IMR-90 (cell line): ENCODE data around the gene USP31. TPM values are rescaled to one million over a fixed set of nuclear protein-coding genes. Genes with fewer than 3 reads are reported as not detected.

Source experiments
- ATAC-seq: fragments of 200-7000 bp; cut with Tn5 transposase; 2 replicates; pipeline ENCODE4 v1.9.1; 2020; ENCODE audit warnings: low read depth, mild to moderate bottlenecking, moderate library complexity
- BruUV-seq: library from RNA; stranded (reverse); fragments of 400-500 nt; replicated peaks from 2 replicates; lab custom pipeline; 2021; lab: Mats Ljungman, UMichigan
- CTCF ChIA-PET: fragments of 300-600 bp; formaldehyde crosslinking; extraction: SDS; loops from one replicate; lab custom pipeline; 2021; ENCODE audit warnings: antibody characterized with exemption; lab: Yijun Ruan, JAX
- POLR2A ChIA-PET: fragments of 300-600 bp; sonication (Branson Sonifier 250); formaldehyde crosslinking; loops from one replicate; lab custom pipeline; 2022; ENCODE audit warnings: antibody characterized with exemption; ENCODE audit not compliant: unreplicated experiment; lab: Charles Lee
- DNase-seq: peaks from one replicate; pipeline ENCODE4 v3.0.0; 2013
- H2AFZ ChIP-seq: replicated peaks from 2 replicates; pipeline ENCODE3; 2013; ENCODE audit warnings: low read length, mild to moderate bottlenecking; ENCODE audit not compliant: poor library complexity
- H2AK5ac ChIP-seq: 2 replicates; pipeline ENCODE4 v1.6.1; 2013; ENCODE audit warnings: low read depth, low read length, inconsistent platforms
- H2AK9ac ChIP-seq: replicated peaks from 2 replicates; pipeline ENCODE3; 2013; ENCODE audit warnings: mild to moderate bottlenecking, low read depth, low read length, moderate library complexity; ENCODE audit not compliant: poor library complexity
- H2BK120ac ChIP-seq: 2 replicates; pipeline ENCODE4 v1.6.1; 2013; ENCODE audit warnings: low read depth, low read length, inconsistent platforms
- H2BK15ac ChIP-seq: 3 replicates; pipeline ENCODE4 v1.6.1; 2013; ENCODE audit warnings: low read depth, low read length, inconsistent platforms
- H2BK20ac ChIP-seq: 2 replicates; pipeline ENCODE4 v1.6.1; 2013; ENCODE audit warnings: low read depth, mild to moderate bottlenecking, inconsistent platforms, low read length, moderate library complexity
- H2BK5ac ChIP-seq: 2 replicates; pipeline ENCODE4 v1.6.1; 2013; ENCODE audit warnings: mild to moderate bottlenecking, low read depth, low read length, inconsistent platforms; ENCODE audit not compliant: poor library complexity, severe bottlenecking
- H3K14ac ChIP-seq: replicated peaks from 2 replicates; pipeline ENCODE4 v1.6.1; 2013; ENCODE audit warnings: low read depth, low read length, inconsistent platforms
- H3K18ac ChIP-seq: 2 replicates; pipeline ENCODE4 v1.6.1; 2013; ENCODE audit warnings: low read depth, low read length, control low read depth
- H3K23ac ChIP-seq: 2 replicates; pipeline ENCODE4 v1.6.1; 2013; ENCODE audit warnings: low read depth, low read length, inconsistent platforms
- H3K27ac ChIP-seq: 2 replicates; pipeline ENCODE4 v1.5.1; 2013; ENCODE audit warnings: mild to moderate bottlenecking, control low read depth, low read length; ENCODE audit not compliant: insufficient read depth
- H3K27me3 ChIP-seq: 2 replicates; pipeline ENCODE4 v1.6.1; 2013; ENCODE audit warnings: low read length; ENCODE audit not compliant: control insufficient read depth, insufficient read depth
- H3K36me3 ChIP-seq: 2 replicates; pipeline ENCODE4 v1.6.1; 2013; ENCODE audit warnings: low read length, mixed read lengths; ENCODE audit not compliant: control insufficient read depth, insufficient read depth
- H3K4ac ChIP-seq: 2 replicates; pipeline ENCODE4 v1.6.1; 2013; ENCODE audit warnings: low read depth, low read length, inconsistent platforms
- H3K4me1 ChIP-seq: 2 replicates; pipeline ENCODE4 v1.6.1; 2013; ENCODE audit warnings: low read length, mixed read lengths; ENCODE audit not compliant: control insufficient read depth, insufficient read depth
- H3K4me2 ChIP-seq: 2 replicates; pipeline ENCODE4 v1.6.1; 2013; ENCODE audit warnings: low read depth, mild to moderate bottlenecking, control low read depth, low read length, moderate library complexity
- H3K4me3 ChIP-seq: 2 replicates; pipeline ENCODE4 v1.5.1; 2013; ENCODE audit warnings: low read depth, mild to moderate bottlenecking, control low read depth, low read length, moderate library complexity; ENCODE audit not compliant: insufficient read depth
- H3K56ac ChIP-seq: 2 replicates; pipeline ENCODE4 v1.6.1; 2013; ENCODE audit warnings: low read length, inconsistent platforms; ENCODE audit not compliant: insufficient read depth; ENCODE audit errors: extremely low read depth
- H3K79me1 ChIP-seq, 2 experiments: 2 replicates each; pipeline ENCODE4 v1.6.1; 2013; ENCODE audit warnings: low read length in 2 of 2, inconsistent platforms in 1 of 2, low read depth in 1 of 2
- H3K9ac ChIP-seq: 2 replicates; pipeline ENCODE4 v1.6.1; 2013; ENCODE audit warnings: low read depth, low read length, control low read depth
- H3K9me1 ChIP-seq: 2 replicates; pipeline ENCODE4 v1.6.1; 2013; ENCODE audit warnings: low read length, inconsistent platforms; ENCODE audit not compliant: insufficient read depth
- H3K9me3 ChIP-seq: 2 replicates; pipeline ENCODE4 v1.6.1; 2013; ENCODE audit warnings: low read length; ENCODE audit not compliant: control insufficient read depth, insufficient read depth
- H4K20me1 ChIP-seq: 2 replicates; pipeline ENCODE4 v1.6.1; 2013; ENCODE audit warnings: low read length, inconsistent platforms; ENCODE audit not compliant: insufficient read depth
- H4K5ac ChIP-seq: 2 replicates; pipeline ENCODE4 v1.6.1; 2013; ENCODE audit warnings: mild to moderate bottlenecking, low read depth, low read length, control low read depth
- H4K8ac ChIP-seq, 2 experiments: 2 replicates each; pipeline ENCODE4 v1.6.1; 2013; ENCODE audit warnings: low read depth in 2 of 2, low read length in 2 of 2, control low read depth in 1 of 2, inconsistent platforms in 1 of 2
- H4K91ac ChIP-seq: 2 replicates; pipeline ENCODE4 v1.6.1; 2013; ENCODE audit warnings: low read depth, low read length, inconsistent platforms; ENCODE audit not compliant: insufficient read depth
- CEBPB ChIP-seq: IDR thresholded peaks from 2 replicates; pipeline ENCODE4 v1.6.1; 2012; ENCODE audit warnings: low read depth, low read length, improper control_type of control experiment
- CHD1 ChIP-seq: IDR thresholded peaks from 2 replicates; pipeline ENCODE4 v1.6.1; 2012; ENCODE audit warnings: low read depth, low read length, improper control_type of control experiment
- FOS ChIP-seq: fragments of 150-350 bp; IDR thresholded peaks from 2 replicates; pipeline ENCODE4 v1.6.1; 2016; ENCODE audit warnings: low read depth, low read length
- MAFK ChIP-seq: IDR thresholded peaks from 2 replicates; pipeline ENCODE4 v1.6.1; 2012; ENCODE audit warnings: low read depth, low read length, improper control_type of control experiment
- MAZ ChIP-seq: IDR thresholded peaks from 2 replicates; pipeline ENCODE4 v1.6.1; 2012; ENCODE audit warnings: low read depth, mild to moderate bottlenecking, low read length, improper control_type of control experiment, moderate library complexity, borderline replicate concordance
- MXI1 ChIP-seq: IDR thresholded peaks from 2 replicates; pipeline ENCODE4 v1.6.1; 2012; ENCODE audit warnings: low read depth, mild to moderate bottlenecking, low read length, moderate library complexity, borderline replicate concordance
- NFE2L2 ChIP-seq: fragments of 150-350 bp; IDR thresholded peaks from 2 replicates; pipeline ENCODE4 v1.6.1; 2016; ENCODE audit warnings: low read depth, mild to moderate bottlenecking, low read length
- POLR2A ChIP-seq: IDR thresholded peaks from 2 replicates; pipeline ENCODE4 v1.6.1; 2012; ENCODE audit warnings: mild to moderate bottlenecking, low read depth, low read length
- RAD21 ChIP-seq: IDR thresholded peaks from 2 replicates; pipeline ENCODE4 v1.6.1; 2012; ENCODE audit warnings: low read length, improper control_type of control experiment
- RCOR1 ChIP-seq: IDR thresholded peaks from 2 replicates; pipeline ENCODE4 v1.6.1; 2012; ENCODE audit warnings: mild to moderate bottlenecking, low read length, improper control_type of control experiment; ENCODE audit not compliant: insufficient replicate concordance
- RFX5 ChIP-seq: IDR thresholded peaks from 2 replicates; pipeline ENCODE4 v1.8.0; 2012; ENCODE audit warnings: low read depth, mild to moderate bottlenecking, low read length, moderate library complexity
- SMC3 ChIP-seq: fragments of 150-350 bp; IDR thresholded peaks from 2 replicates; pipeline ENCODE4 v1.6.1; 2016; ENCODE audit warnings: low read depth, mild to moderate bottlenecking, antibody characterized with exemption, low read length, moderate library complexity
- WGBS, 2 experiments: methylation state at CpG; one replicate each; pipeline versions ENCODE4 v1.1.5 to v1.1.7; 2013; ENCODE audit warnings: missing lambda C conversion rate in 2 of 2; ENCODE audit not compliant: insufficient read length in 1 of 2; ENCODE audit errors: extremely low coverage in 2 of 2; 5-methylcytosine and 5-hydroxymethylcytosine counted together
- dilution Hi-C: fragments of 300-500 bp; cut with HindIII; formaldehyde crosslinking; loops from one replicate; pipeline ENCODE4 v1.14.3; 2018; ENCODE audit warnings: low sequenced_read_pairs; ENCODE audit not compliant: unreplicated experiment
- in situ Hi-C: fragments of 300-500 bp; cut with MboI; formaldehyde crosslinking; loops from 3 replicates; pipeline ENCODE4 v1.14.3; 2019; ENCODE audit warnings: low sequenced_read_pairs, inconsistent platforms, mixed read lengths
- intact Hi-C: fragments of 100-400 bp; cut with micrococcal nuclease; formaldehyde crosslinking; loops from 2 replicates; pipeline ENCODE4 v1.10.0; 2022
- polyA plus RNA-seq, 3 experiments: library from polyadenylated mRNA; depleted of rRNA; stranded (reverse); fragments of >200 nt; gene quantifications; 2 replicates each; pipeline ENCODE4 v1.2.3, GENCODE V29; 2012; ENCODE audit warnings: low replicate concordance in 1 of 3
- total RNA-seq: library from RNA; depleted of rRNA; stranded (reverse); fragments of >200 nt; gene quantifications from 2 replicates; pipeline ENCODE4 v1.2.3, GENCODE V29; 2012
- TF ChIP-seq, protein P1 (sequence below): fragments of 150-350 bp; IDR thresholded peaks from 2 replicates; pipeline ENCODE4 v1.6.1; 2017; ENCODE audit warnings: mild to moderate bottlenecking, antibody characterized with exemption, low read length, low read depth
- TF ChIP-seq, protein P2 (sequence below): fragments of 150-350 bp; IDR thresholded peaks from 2 replicates; pipeline ENCODE4 v1.6.1; 2016; ENCODE audit warnings: low read depth, mild to moderate bottlenecking, low read length, moderate library complexity, borderline replicate concordance
- TF ChIP-seq, protein P3 (sequence below): conservative IDR thresholded peaks from 2 replicates; pipeline ENCODE4 v1.5.1; 2012; ENCODE audit warnings: mild to moderate bottlenecking, low read depth, low read length, improper control_type of control experiment

The USP31 gene
- total and polyA plus RNA-seq, 2 of the 4 experiments (the other 2 are of a cell fraction): 2.9 to 3.4 TPM

DNA sequence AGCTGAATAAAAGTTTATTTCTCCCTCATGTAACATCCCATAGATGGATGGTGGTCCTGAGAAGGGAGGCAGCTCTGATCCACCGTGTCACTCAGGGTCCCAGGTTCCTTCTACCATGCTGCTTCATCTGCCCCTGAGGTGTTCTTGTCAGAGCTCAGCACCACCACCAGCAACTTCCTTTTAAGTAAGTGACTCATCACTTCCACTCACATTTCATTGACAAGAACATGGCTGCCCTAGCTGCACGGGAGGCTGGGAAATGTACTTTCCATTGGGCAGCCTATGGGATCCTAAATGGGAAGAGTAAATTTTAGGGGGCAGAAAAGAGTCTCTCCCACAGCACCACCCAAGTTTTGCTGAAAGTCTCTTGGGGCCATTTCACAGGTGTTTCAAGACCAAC is 134.7 kb downstream of the USP31 start:
- intact Hi-C loops: no loop called here

More for the DNA sequence above, 134.7 kb downstream of the USP31 start:
- Histone ChIP-seq H4K5ac (no peak overlapping the region), H3K4me1 (no peaks in the 10 kb centered on the region), H3K79me1 (no peaks in the 10 kb centered on the region), H2BK15ac (no peak overlapping the region), H2AK5ac (no peak overlapping the region), H2BK120ac (no peak overlapping the region), H4K20me1 (no peaks in the 10 kb centered on the region), H3K4ac (no peak overlapping the region), H3K9ac (no peak overlapping the region), H4K8ac (no peak overlapping the region), H3K23ac (no peak overlapping the region), H3K4me3 (no peak overlapping the region), H3K9me3 (no peaks in the 10 kb centered on the region), H4K91ac (no peak overlapping the region), H2BK20ac (no peak overlapping the region), H3K4me2 (no peak overlapping the region), H2AK9ac (no peak overlapping the region), H3K36me3 (no peaks in the 10 kb centered on the region), H3K27ac (no peak overlapping the region), H3K9me1 (no peaks in the 10 kb centered on the region), H3K56ac (no peak overlapping the region), H3K14ac (no peak overlapping the region), H2BK5ac (no peak overlapping the region), H3K18ac (no peak overlapping the region), H3K27me3 (no peaks in the 10 kb centered on the region), H2AFZ (no peak overlapping the region)
- dilution Hi-C loops: no loop called here
- no CpG with 5 or more reads among the region's 2 CpGs for WGBS, 2 experiments
- CTCF ChIA-PET: no interaction called here
- DNase-seq: peak; percentile 2
- BruUV-seq: no TSS peak
- ATAC-seq: no peak
- in situ Hi-C loops: no loop called here
- no peak for TF ChIP-seq MXI1
- TF ChIP-seq SMC3: no peak
- TF ChIP-seq FOS: no peak
- TF ChIP-seq NFE2L2: no peak
- TF ChIP-seq, protein P1, sequence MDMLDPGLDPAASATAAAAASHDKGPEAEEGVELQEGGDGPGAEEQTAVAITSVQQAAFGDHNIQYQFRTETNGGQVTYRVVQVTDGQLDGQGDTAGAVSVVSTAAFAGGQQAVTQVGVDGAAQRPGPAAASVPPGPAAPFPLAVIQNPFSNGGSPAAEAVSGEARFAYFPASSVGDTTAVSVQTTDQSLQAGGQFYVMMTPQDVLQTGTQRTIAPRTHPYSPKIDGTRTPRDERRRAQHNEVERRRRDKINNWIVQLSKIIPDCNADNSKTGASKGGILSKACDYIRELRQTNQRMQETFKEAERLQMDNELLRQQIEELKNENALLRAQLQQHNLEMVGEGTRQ: no peak
- no peak for TF ChIP-seq MAZ
- no peak for TF ChIP-seq RAD21
- no peak for TF ChIP-seq POLR2A
- TF ChIP-seq RFX5: no peak
- no peak for TF ChIP-seq CHD1
- TF ChIP-seq CEBPB: no peak
- TF ChIP-seq RCOR1: no peak
- TF ChIP-seq, protein P2, sequence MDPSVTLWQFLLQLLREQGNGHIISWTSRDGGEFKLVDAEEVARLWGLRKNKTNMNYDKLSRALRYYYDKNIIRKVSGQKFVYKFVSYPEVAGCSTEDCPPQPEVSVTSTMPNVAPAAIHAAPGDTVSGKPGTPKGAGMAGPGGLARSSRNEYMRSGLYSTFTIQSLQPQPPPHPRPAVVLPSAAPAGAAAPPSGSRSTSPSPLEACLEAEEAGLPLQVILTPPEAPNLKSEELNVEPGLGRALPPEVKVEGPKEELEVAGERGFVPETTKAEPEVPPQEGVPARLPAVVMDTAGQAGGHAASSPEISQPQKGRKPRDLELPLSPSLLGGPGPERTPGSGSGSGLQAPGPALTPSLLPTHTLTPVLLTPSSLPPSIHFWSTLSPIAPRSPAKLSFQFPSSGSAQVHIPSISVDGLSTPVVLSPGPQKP: no peak
- TF ChIP-seq, protein P3, sequence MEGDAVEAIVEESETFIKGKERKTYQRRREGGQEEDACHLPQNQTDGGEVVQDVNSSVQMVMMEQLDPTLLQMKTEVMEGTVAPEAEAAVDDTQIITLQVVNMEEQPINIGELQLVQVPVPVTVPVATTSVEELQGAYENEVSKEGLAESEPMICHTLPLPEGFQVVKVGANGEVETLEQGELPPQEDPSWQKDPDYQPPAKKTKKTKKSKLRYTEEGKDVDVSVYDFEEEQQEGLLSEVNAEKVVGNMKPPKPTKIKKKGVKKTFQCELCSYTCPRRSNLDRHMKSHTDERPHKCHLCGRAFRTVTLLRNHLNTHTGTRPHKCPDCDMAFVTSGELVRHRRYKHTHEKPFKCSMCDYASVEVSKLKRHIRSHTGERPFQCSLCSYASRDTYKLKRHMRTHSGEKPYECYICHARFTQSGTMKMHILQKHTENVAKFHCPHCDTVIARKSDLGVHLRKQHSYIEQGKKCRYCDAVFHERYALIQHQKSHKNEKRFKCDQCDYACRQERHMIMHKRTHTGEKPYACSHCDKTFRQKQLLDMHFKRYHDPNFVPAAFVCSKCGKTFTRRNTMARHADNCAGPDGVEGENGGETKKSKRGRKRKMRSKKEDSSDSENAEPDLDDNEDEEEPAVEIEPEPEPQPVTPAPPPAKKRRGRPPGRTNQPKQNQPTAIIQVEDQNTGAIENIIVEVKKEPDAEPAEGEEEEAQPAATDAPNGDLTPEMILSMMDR: no peak
- no peak for TF ChIP-seq MAFK
- POLR2A ChIA-PET: no interaction called here
